ENCODE measurements around the gene E2F3. TPM values are rescaled to one million over a fixed set of nuclear protein-coding genes. Genes with fewer than 3 reads are reported as not detected.

Gene E2F3
- total RNA-seq, 4 donors from 2014 or later, result 3.5 to 5.1 (median 4.0) TPM

GRCh38 chr6:20487669-20488375 is 86.1 kb downstream of the E2F3 start:
- H3K9me3 ChIP-seq, result no peaks in the 10 kb centered on the region
- peaks cover 0 to 9% (median 4%) of the 10 kb centered on the region in 4 donors for H3K4me1 ChIP-seq
- no peaks in the 10 kb centered on the region for H3K27me3 ChIP-seq
- TF ChIP-seq EP300 (IDR thresholded peaks at IDR 0.05) (no peak), POLR2A (IDR thresholded peaks at IDR 0.05) (no peak), CTCF (IDR thresholded peaks at IDR 0.05) (no peak)
- WGBS, 2 donors, result 64 to 66% methylated on average over 6 of the region's 6 CpGs
- peaks cover 0 to 13% (median 0%) of the 10 kb centered on the region in 3 donors for H3K36me3 ChIP-seq
- no peak overlapping the region for H3K27ac ChIP-seq
- no peak for DNase-seq (ENCODE audit: low spot score in 2 of 2)
- no peak overlapping the region for H3K4me3 ChIP-seq

- H3K27ac ChIP-seq, result no peak overlapping the region
- H3K27me3 ChIP-seq, result no peaks in the 10 kb centered on the region
- H3K9me3 ChIP-seq, result no peaks in the 10 kb centered on the region
- no peaks in the 10 kb centered on the region for H3K4me1 ChIP-seq
- no peak for DNase-seq (ENCODE audit: low spot score in 2 of 2)
- H3K4me3 ChIP-seq, result no peak overlapping the region
- peaks cover 0 to 13% (median 0%) of the 10 kb centered on the region in 3 donors for H3K36me3 ChIP-seq
- TF ChIP-seq EP300 (IDR thresholded peaks at IDR 0.05), result no peak
- no peak for TF ChIP-seq POLR2A (IDR thresholded peaks at IDR 0.05)
- TF ChIP-seq CTCF (IDR thresholded peaks at IDR 0.05), result no peak
- WGBS, 2 donors, result 88 to 92% methylated on average over 6 of the region's 6 CpGs
These were observed 88.9 kb downstream of the E2F3 start for GRCh38 chr6:20490591-20490990.

GRCh38 chr6:20492099-20492498 is 90.4 kb downstream of the E2F3 start:
- no peak overlapping the region for H3K4me3 ChIP-seq
- WGBS, 2 donors, result 80 to 82% methylated on average over 2 of the region's 2 CpGs
- H3K27ac ChIP-seq, result no peak overlapping the region
- H3K27me3 ChIP-seq, result no peaks in the 10 kb centered on the region
- H3K36me3 ChIP-seq, result peaks cover 0 to 13% (median 0%) of the 10 kb centered on the region in 3 donors
- H3K4me1 ChIP-seq, result no peaks in the 10 kb centered on the region
- TF ChIP-seq EP300 (IDR thresholded peaks at IDR 0.05) (no peak), POLR2A (IDR thresholded peaks at IDR 0.05) (no peak), CTCF (IDR thresholded peaks at IDR 0.05) (no peak)
- no peaks in the 10 kb centered on the region for H3K9me3 ChIP-seq
- no peak for DNase-seq (ENCODE audit: low spot score in 2 of 2)

- WGBS, 2 donors, result 64% methylated on average over 8 of the region's 8 CpGs
These were observed 95.7 kb downstream of the E2F3 start for GRCh38 chr6:20497216-20498040.

GRCh38 chr6:20498041-20498385 is 96.3 kb downstream of the E2F3 start:
- no peak for DNase-seq (ENCODE audit: low spot score in 2 of 2)
- no peak overlapping the region for H3K4me3 ChIP-seq
- TF ChIP-seq POLR2A (IDR thresholded peaks at IDR 0.05) (no peak), EP300 (IDR thresholded peaks at IDR 0.05) (no peak)
- no peaks in the 10 kb centered on the region for H3K4me1 ChIP-seq
- WGBS, 2 donors, result 90 to 96% methylated on average over 2 of the region's 2 CpGs
- H3K36me3 ChIP-seq, result no peaks in the 10 kb centered on the region
- no peaks in the 10 kb centered on the region for H3K27me3 ChIP-seq
- no peak overlapping the region for H3K27ac ChIP-seq
- H3K9me3 ChIP-seq, result no peaks in the 10 kb centered on the region

More at GRCh38 chr6:20497216-20498040, 95.7 kb downstream of the E2F3 start:
- Histone ChIP-seq H3K27me3 (no peaks in the 10 kb centered on the region), H3K9me3 (no peaks in the 10 kb centered on the region), H3K4me1 (no peaks in the 10 kb centered on the region), H3K36me3 (no peaks in the 10 kb centered on the region), H3K27ac (peak overlapping the region in 2 of 4 donors; percentile 8 to 64), H3K4me3 (no peak overlapping the region)
- DNase-seq (ENCODE audit: low spot score in 2 of 2), result no peak
- no peak for TF ChIP-seq EP300 (IDR thresholded peaks at IDR 0.05)

GRCh38 chr6:20509212-20509611 is 107.5 kb downstream of the E2F3 start:
- no peaks in the 10 kb centered on the region for H3K4me1 ChIP-seq
- no peak overlapping the region for H3K27ac ChIP-seq
- WGBS, 2 donors, result 40 to 50% methylated on average over 2 of the region's 2 CpGs
- no peaks in the 10 kb centered on the region for H3K27me3 ChIP-seq
- no peaks in the 10 kb centered on the region for H3K9me3 ChIP-seq
- TF ChIP-seq CTCF (IDR thresholded peaks at IDR 0.05) (no peak), POLR2A (IDR thresholded peaks at IDR 0.05) (no peak), EP300 (IDR thresholded peaks at IDR 0.05) (no peak)
- H3K4me3 ChIP-seq, result no peak overlapping the region
- DNase-seq (ENCODE audit: low spot score in 2 of 2), result no peak
- H3K36me3 ChIP-seq, result no peaks in the 10 kb centered on the region
